ENCODE measurements around the gene TMEM117.

Gene TMEM117

DNA sequence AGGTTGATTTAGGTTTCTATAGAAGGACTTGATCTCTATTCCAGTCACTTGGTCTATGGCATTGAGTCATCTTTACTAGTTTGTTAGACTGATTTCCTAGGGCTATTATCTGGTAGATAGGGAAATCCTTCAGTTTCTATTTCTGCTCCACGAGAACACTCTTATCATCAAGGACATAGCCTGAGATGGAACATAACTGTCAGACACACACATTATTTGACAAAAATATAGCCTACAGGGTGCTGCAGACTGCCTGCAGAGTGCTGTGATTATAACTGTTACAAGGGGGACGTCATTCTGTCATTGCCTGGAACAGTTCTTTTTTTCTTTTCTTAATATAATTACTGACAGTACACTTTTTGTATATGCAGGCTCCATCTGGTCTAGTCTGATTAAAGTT, 82.0 kb downstream of the TMEM117 start:
- TF ChIP-seq, protein P1, sequence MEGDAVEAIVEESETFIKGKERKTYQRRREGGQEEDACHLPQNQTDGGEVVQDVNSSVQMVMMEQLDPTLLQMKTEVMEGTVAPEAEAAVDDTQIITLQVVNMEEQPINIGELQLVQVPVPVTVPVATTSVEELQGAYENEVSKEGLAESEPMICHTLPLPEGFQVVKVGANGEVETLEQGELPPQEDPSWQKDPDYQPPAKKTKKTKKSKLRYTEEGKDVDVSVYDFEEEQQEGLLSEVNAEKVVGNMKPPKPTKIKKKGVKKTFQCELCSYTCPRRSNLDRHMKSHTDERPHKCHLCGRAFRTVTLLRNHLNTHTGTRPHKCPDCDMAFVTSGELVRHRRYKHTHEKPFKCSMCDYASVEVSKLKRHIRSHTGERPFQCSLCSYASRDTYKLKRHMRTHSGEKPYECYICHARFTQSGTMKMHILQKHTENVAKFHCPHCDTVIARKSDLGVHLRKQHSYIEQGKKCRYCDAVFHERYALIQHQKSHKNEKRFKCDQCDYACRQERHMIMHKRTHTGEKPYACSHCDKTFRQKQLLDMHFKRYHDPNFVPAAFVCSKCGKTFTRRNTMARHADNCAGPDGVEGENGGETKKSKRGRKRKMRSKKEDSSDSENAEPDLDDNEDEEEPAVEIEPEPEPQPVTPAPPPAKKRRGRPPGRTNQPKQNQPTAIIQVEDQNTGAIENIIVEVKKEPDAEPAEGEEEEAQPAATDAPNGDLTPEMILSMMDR (IDR thresholded peaks at IDR 0.05; ENCODE audit: insufficient read depth, low read depth, low read length, missing control alignments): no peak
- no peak overlapping the region for H3K4me3 ChIP-seq (ENCODE audit: low read depth, low read length)
- DNase-seq (ENCODE audit: low read depth): no peak

DNA sequence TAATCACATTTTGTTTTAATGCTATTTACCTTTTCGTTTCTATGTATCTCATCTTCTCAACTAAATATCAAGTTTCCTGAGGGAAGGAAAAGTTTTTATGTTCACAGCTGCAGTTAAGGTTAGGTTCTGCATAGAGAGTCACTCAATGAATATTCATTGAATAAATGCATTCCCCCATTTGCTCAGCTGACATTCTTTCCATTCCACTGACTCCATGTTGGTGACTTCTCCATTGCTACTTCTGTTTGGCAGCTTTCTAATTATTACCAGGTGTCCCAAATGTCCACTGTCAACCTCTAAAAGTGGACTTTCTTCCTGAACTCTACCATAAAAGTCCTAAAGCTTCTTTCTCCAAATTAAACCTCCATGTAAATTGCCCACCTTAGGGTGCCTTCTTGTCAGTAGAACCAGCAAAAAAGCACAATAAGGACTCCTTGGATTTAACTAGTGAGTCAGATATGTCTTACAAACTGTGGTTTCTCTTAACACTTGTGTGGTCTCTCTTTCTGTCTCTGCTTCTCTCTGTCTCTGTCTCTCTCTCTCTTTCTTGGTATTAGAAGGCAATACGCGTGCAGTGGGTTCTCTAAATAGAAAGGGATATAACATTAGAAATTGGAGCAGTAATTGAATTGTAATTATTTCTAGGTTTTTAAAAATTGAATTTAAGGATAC, 85.9 kb downstream of the TMEM117 start:
- DNase-seq (ENCODE audit: low read depth): no peak
- H3K4me3 ChIP-seq (ENCODE audit: low read depth, low read length): no peak overlapping the region
- TF ChIP-seq, protein P1 (IDR thresholded peaks at IDR 0.05; ENCODE audit: insufficient read depth, low read depth, low read length, missing control alignments): no peak

DNA sequence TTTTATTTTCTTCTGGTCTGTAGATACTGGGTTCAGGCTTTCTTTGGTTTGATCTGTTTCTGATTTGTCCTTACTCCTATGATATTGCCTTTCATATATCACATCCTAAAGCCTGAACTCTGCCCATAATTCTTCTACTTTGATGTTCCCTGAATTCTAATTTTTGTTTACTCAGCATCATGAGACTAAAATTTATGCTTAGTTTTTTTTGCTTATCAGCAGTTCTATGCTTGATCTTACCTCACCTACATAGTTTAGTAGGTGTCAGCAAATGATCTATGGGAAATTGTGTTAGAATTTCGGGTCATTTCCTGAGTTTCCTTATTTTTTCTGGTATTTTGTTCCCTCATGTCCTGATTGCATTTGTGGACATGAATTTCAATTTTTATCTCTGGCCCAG, 94.2 kb downstream of the TMEM117 start:
- no peak for DNase-seq (ENCODE audit: low read depth)
- H3K4me3 ChIP-seq (ENCODE audit: low read depth, low read length): no peak overlapping the region
- TF ChIP-seq, protein P1 (IDR thresholded peaks at IDR 0.05; ENCODE audit: insufficient read depth, low read depth, low read length, missing control alignments): no peak

DNA sequence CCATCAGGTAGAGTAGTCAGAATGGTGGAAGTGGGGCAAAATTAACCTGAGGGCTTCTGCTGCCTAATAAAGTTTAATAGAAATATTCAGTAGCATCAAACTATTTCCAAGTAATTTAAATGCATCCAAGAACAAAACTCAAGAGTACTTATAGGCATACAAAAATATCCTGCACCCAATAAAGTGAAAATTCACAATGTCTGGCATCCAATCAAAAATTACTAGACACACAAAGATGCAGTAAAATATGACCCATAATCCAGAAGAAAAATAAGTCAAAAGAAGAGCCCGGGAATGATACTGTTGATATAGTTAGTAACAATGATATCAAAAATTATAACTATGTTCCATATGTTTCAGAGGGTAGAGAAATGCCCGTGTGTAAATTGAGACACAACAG, 95.3 kb downstream of the TMEM117 start:
- no peak overlapping the region for H3K4me3 ChIP-seq (ENCODE audit: low read depth, low read length)
- TF ChIP-seq, protein P1 (IDR thresholded peaks at IDR 0.05; ENCODE audit: insufficient read depth, low read depth, low read length, missing control alignments): no peak
- DNase-seq (ENCODE audit: low read depth): no peak

DNA sequence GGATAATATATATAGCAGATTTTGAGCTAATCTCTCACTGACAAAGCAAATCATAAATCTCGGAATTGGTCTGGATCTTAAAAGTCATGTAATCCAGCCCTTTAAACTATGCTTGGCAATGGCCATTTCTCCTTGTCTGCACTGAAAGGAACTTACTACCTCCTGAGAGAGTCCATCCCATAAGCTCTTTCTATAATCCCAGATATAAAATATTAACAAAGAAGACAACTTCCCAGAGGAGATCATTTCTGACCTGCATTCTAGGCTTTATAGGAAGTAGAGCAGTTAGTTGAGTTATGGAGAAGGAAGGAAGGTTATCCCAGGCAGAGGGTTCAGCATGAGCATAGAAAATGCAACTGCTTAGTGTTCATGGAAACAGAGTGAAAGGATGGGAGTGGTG, 99.7 kb downstream of the TMEM117 start:
- H3K4me3 ChIP-seq (ENCODE audit: low read depth, low read length): no peak overlapping the region
- DNase-seq (ENCODE audit: low read depth): no peak
- TF ChIP-seq, protein P1 (IDR thresholded peaks at IDR 0.05; ENCODE audit: insufficient read depth, low read depth, low read length, missing control alignments): no peak

DNA sequence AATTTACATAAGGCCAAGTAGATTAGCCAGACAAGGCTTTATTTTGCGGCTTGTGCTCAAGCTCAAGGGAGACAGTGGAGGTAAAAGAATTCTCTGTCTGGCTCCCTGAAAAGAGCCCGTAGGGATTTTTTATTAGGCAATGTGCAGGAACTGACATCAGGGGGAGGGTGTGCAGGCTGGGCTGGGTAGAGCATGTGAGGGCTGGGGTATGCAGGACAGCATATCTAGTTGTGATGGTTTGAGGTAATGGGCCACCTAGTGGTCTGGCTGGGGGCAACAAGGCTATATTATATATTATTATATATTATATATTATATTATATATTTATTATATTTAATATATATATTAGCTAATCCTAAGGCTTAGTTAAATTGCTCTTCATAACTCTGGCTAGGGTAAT, 102.1 kb downstream of the TMEM117 start:
- TF ChIP-seq, protein P1 (IDR thresholded peaks at IDR 0.05; ENCODE audit: insufficient read depth, low read depth, low read length, missing control alignments): peak; percentile 15
- DNase-seq (ENCODE audit: low read depth): peak; percentile 16
- H3K4me3 ChIP-seq (ENCODE audit: low read depth, low read length): no peak overlapping the region

DNA sequence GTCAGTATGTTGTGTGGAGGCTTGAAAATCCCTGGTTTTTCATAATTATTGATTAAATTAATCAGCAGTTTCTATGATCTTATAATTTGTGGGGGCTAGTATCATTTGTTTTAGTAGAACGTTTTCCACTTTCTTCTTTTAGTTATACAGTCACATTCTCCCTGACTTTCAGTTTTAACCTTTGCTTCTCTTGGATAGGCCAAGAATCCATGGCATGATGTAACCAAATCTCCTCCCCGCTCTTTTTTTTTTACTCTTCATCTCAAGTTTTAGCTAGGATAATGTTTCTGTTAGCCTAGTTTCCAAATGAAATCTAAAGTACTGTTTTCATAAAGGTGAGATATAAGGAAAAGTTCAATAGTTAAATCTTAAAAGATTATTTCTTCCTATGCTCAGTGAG, 106.5 kb downstream of the TMEM117 start:
- DNase-seq (ENCODE audit: low read depth): no peak
- no peak overlapping the region for H3K4me3 ChIP-seq (ENCODE audit: low read depth, low read length)
- TF ChIP-seq, protein P1 (IDR thresholded peaks at IDR 0.05; ENCODE audit: insufficient read depth, low read depth, low read length, missing control alignments): no peak

Measured in GM12865 (cell line).